GM19455 (cell line): Measurements from ENCODE around the gene C16orf46.

Experiments
- ATAC-seq: cut with Tn5 transposase; IDR thresholded peaks from one replicate; pipeline ENCODE4 v1.9.1; 2021; ENCODE audit not compliant: unreplicated experiment

The C16orf46 gene

DNA sequence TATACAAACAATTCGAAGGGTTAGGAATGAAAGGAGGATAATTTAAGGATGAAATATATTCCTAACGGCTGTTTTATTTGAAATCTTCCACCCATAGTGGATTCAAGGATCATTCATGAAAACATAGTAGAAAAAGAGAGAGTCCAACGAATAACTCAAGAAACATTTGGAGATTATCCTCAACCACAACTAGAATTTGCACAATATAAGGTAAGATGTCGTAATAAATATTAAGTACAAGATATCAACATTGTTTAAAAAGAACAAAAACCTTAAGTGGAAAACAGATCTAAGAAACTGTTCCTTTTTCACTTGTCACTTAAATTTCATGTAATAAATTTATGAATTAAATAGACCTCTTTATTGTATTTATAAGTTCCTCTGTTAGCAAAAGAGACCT is 50.6 kb downstream of the C16orf46 start:
- no peak for ATAC-seq

DNA sequence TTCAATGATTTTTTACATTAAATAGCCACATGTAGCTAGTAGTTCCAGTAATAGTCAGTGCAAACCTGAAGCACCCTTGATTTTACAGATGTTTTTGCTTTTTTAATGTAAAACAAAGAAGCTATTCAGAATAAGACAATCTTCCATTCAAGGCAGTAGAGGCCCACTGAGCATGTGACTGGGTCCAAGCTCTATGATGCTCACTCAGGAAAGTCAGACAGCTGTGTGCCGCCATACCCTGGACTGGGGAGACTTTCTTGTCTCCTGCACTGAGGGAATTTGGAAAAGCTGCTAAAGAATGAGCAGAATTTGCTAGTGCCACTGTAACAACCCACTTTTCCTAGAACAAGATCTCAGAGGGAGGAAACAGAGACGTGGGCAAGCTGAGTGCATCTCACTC is 58.5 kb downstream of the C16orf46 start:
- ATAC-seq: no peak

DNA sequence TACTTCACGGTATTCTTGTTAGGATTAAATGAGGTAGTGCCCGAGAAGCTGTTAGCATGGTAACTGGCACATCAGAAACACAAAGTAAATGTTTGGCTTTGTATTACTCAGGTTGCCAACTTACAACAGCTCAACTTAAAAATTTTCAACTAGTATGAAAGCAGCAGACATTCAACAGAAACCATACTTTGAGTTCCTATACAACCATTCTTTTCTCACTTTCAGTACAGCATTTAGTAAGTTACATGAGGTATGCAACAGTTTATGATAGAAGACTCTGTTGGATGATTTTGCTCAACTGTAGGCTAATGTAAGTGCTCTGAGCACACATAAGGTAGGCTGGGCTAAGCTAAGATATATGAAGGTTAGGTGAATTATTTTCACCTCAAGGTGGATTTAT is 62.4 kb downstream of the C16orf46 start:
- no peak for ATAC-seq

DNA sequence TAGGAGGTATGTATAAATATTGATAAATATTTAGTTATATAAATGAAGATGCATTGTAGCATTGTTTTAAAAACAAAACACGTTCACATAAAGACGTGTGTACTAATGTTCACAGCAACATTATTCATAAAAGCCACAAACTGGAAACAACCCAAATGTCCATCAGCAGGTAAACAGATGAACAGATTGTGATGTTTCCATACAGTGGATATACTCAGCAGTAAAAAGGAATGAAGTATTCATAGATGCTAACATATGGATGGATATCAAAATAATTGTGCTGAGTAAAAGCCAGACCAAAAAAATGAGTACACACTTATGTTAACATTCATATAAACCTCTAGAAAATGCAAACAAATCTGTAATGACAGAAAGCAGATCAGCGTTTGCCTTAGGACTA is 64.1 kb downstream of the C16orf46 start:
- no peak for ATAC-seq
